Lower lobe of right lung (tissue), 2 donors: ENCODE results near the gene ARSK. TPM values are rescaled to one million over a fixed set of nuclear protein-coding genes. Genes with fewer than 3 reads are reported as not detected.
"Not testable (repeated sequence)": the region's sequence is repeated elsewhere in the genome, so short reads cannot be mapped to it uniquely, and the experiment has no call there.

Experiments used
- ATAC-seq, 2 donors: fragments of 200-7000 bp; cut with Tn5 transposase; one replicate each; pipeline ENCODE4 v1.9.1; 2020 to 2022; ENCODE audit warnings: mild to moderate bottlenecking in 2 of 2, moderate library complexity in 2 of 2
- DNase-seq: peaks from one replicate; pipeline ENCODE4 v3.0.0-alpha.2; 2020
- H3K27ac ChIP-seq: fragments of 200-600 bp; one replicate; pipeline ENCODE4 v1.8.0; 2022
- H3K27me3 ChIP-seq: fragments of 200-600 bp; one replicate; pipeline ENCODE4 v1.8.0; 2022; ENCODE audit warnings: low read depth
- H3K36me3 ChIP-seq: fragments of 200-600 bp; one replicate; pipeline ENCODE4 v1.8.0; 2022; ENCODE audit warnings: mild to moderate bottlenecking
- H3K4me1 ChIP-seq: fragments of 200-600 bp; one replicate; pipeline ENCODE4 v1.8.0; 2022
- H3K4me3 ChIP-seq: fragments of 200-600 bp; one replicate; pipeline ENCODE4 v1.8.0; 2022; ENCODE audit warnings: mild to moderate bottlenecking
- H3K9me3 ChIP-seq: fragments of 200-600 bp; one replicate; pipeline ENCODE4 v1.8.0; 2022
- CTCF ChIP-seq: fragments of 200-600 bp; IDR thresholded peaks from one replicate; pipeline ENCODE4 v1.8.0; 2022; ENCODE audit warnings: antibody characterized with exemption, mild to moderate bottlenecking
- intact Hi-C: fragments of 100-400 bp; cut with DNase I; formaldehyde crosslinking; loops from one replicate; pipeline ENCODE4 v1.11.0; 2022
- total RNA-seq: library from RNA; stranded (reverse); fragmentation: NEBNext Ultra II Directional; extraction: Animal tissue kit (Norgen Biotek cat#: 25700); gene quantifications from one replicate; pipeline ENCODE4 v1.2.1, GENCODE V29; 2021
- donor health status: DM: no; HTN: yes; CAD: no; lungs with severe emphysema.

The ARSK gene
- total RNA-seq, 1 donor from 2014 or later = 5.6 TPM

GRCh38 chr5:95643152-95643551 is 88.3 kb downstream of the ARSK start:
- H3K27me3 ChIP-seq = no peaks in the 10 kb centered on the region
- no peak overlapping the region for H3K27ac ChIP-seq
- ATAC-seq = no peak
- peaks cover 23% of the 10 kb centered on the region for H3K4me1 ChIP-seq
- intact Hi-C loops = loop anchor here (10.0 kb wide), 1 partner anchor 202 kb away; no protein-coding TSS in a partner anchor
- no peaks in the 10 kb centered on the region for H3K36me3 ChIP-seq
- no peak overlapping the region for H3K4me3 ChIP-seq
- no peak for TF ChIP-seq CTCF
- no peak for DNase-seq
- H3K9me3 ChIP-seq = no peaks in the 10 kb centered on the region

- Histone ChIP-seq H3K9me3 (no peaks in the 10 kb centered on the region), H3K27ac (peak overlapping the region; percentile 7), H3K4me3 (no peak overlapping the region), H3K36me3 (no peaks in the 10 kb centered on the region), H3K27me3 (no peaks in the 10 kb centered on the region), H3K4me1 (peaks cover 23% of the 10 kb centered on the region)
- intact Hi-C loops = loop anchor here (10.0 kb wide), 1 partner anchor 200 kb away; no protein-coding TSS in a partner anchor
- DNase-seq (no peak), ATAC-seq (peak in 1 of 2 donors; percentile 16)
- TF ChIP-seq CTCF = peak; percentile 73
Measured at GRCh38 chr5:95644351-95645042, 89.6 kb downstream of the ARSK start.

GRCh38 chr5:95646226-95646568 is 91.3 kb downstream of the ARSK start:
- H3K9me3 ChIP-seq, ATAC-seq, H3K36me3 ChIP-seq, H3K27me3 ChIP-seq, DNase-seq: not testable (repeated sequence)
- Histone ChIP-seq H3K4me3 (peak overlapping the region; percentile 55), H3K4me1 (peaks cover 23% of the 10 kb centered on the region), H3K27ac (peak overlapping the region; percentile 94)
- intact Hi-C loops = loop anchor here (10.0 kb wide), 1 partner anchor 199 kb away; no protein-coding TSS in a partner anchor

- Histone ChIP-seq H3K9me3 (no peaks in the 10 kb centered on the region), H3K36me3 (no peaks in the 10 kb centered on the region), H3K4me3 (peak within 1 kb of the TSS; percentile 55), H3K4me1 (peaks cover 20% of the 10 kb centered on the region), H3K27ac (peak within 1 kb of the TSS; percentile 94), H3K27me3 (no peaks in the 10 kb centered on the region)
- intact Hi-C loops = loop anchor here (10.0 kb wide), 1 partner anchor 198 kb away; no protein-coding TSS in a partner anchor
- peak; percentile 21 for TF ChIP-seq CTCF
- ATAC-seq (peak; percentile 98 to 99), DNase-seq (peak; percentile 100)
Measured at GRCh38 chr5:95646569-95647431, 91.9 kb downstream of the ARSK start, which contains the start of gene RFESD. TSS of gene RFESD (plus strand) at chr5:95646777. CDS start at chr5:95652272, 5,495 bp downstream.

GRCh38 chr5:95647886-95648860 is 93.3 kb downstream of the ARSK start:
- no peak for DNase-seq
- ATAC-seq = no peak

More at GRCh38 chr5:95647886-95648860, 93.3 kb downstream of the ARSK start:
- no peaks in the 10 kb centered on the region for H3K9me3 ChIP-seq
- H3K36me3 ChIP-seq = no peaks in the 10 kb centered on the region
- no peak for TF ChIP-seq CTCF
- intact Hi-C loops = loop anchor here (10.0 kb wide), 1 partner anchor 197 kb away; no protein-coding TSS in a partner anchor
- H3K27ac ChIP-seq = peak overlapping the region; percentile 94
- H3K27me3 ChIP-seq = no peaks in the 10 kb centered on the region
- peaks cover 15% of the 10 kb centered on the region for H3K4me1 ChIP-seq
- H3K4me3 ChIP-seq = no peak overlapping the region
